ENCODE results near the gene EMC1.
"Not testable (repeated sequence)": the region's sequence is repeated elsewhere in the genome, so short reads cannot be mapped to it uniquely, and the experiment has no call there.

Gene EMC1

DNA sequence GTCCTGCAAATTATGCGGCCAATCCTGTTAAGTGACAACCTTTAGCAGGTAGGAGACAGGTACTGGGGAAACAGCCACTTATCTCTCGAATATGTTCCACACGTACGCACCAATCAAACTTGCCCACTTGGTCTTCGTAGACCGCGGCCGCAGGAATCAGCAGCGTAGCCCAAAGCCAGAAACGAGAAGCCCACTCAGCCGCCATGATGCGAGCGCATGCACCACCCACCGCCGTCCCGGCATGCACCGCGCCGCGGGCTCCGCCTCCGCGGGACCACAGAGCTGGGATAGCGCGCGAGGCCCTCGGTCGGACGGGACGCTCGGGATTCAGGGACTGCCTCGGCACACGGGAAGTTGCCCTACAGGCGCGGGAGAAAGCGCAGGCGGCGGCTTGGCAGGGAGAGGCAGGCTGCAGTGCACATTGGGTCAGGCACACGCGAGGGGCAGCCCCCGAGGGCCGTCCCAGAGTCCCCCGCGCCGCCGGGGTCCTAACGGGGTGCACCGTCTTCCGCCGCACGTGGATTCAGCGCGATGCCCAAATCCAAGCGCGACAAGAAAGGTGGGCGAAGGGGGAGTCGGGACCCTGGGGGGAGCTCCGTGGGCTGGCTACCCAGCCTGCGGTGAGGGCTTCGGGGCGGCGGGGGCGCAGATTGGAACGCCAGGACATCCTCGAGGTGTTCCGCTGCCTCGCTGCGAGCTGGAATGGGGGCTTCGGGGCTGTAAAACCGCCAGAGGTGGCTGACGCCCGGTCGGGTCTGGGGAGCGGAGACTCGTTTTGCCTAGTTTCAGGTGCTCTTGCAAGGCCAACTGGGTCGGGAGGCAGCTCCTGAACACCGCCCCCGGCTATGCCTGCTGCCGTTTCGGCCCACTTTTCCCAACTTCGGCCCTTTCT, at the start of gene EMC1, which contains the start of gene MRTO4:
Gene EMC1 (minus strand): TSS at position 220 of the 892 bp plus-strand sequence. CDS start 15 bp downstream, at position 205.
Gene MRTO4 (plus strand): TSS at position 501 of the 892 bp plus-strand sequence. CDS start 31 bp downstream, at position 532.
- DNase-seq (ENCODE audit: extremely low spot score) = peak; percentile 96
- TF ChIP-seq, protein P1, sequence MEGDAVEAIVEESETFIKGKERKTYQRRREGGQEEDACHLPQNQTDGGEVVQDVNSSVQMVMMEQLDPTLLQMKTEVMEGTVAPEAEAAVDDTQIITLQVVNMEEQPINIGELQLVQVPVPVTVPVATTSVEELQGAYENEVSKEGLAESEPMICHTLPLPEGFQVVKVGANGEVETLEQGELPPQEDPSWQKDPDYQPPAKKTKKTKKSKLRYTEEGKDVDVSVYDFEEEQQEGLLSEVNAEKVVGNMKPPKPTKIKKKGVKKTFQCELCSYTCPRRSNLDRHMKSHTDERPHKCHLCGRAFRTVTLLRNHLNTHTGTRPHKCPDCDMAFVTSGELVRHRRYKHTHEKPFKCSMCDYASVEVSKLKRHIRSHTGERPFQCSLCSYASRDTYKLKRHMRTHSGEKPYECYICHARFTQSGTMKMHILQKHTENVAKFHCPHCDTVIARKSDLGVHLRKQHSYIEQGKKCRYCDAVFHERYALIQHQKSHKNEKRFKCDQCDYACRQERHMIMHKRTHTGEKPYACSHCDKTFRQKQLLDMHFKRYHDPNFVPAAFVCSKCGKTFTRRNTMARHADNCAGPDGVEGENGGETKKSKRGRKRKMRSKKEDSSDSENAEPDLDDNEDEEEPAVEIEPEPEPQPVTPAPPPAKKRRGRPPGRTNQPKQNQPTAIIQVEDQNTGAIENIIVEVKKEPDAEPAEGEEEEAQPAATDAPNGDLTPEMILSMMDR (IDR thresholded peaks at IDR 0.05; ENCODE audit: control extremely low read depth, extremely low read depth, low read depth, missing control alignments) = no peak
- CTCF ChIA-PET = interaction anchor here (1.0 to 2.4 kb wide), 5 partner anchors 10 to 18 kb away, joined by 3 to 21 read pairs (median 5); no protein-coding TSS in a partner anchor
- POLR2A ChIA-PET = no interaction called here

DNA sequence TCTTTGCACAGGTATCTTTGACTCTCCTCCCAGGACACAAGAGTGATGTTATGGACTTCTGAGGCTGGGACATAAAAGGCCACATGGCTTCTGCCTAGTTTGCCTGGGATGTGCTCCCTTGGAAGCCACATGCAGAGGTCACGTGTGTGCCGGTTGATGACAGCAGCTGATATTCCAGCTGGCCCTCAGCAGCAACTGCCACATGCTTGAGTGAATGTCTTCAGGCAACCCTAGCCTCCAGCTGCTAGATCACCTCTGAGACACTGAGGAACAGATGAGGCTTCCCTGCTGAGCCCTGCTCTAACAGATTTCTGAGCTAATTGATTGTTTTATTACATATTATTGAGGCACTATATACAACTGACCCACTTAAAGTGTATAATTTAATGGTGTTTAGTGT, 48.9 kb upstream of the EMC1 start:
- ChIA-PET POLR2A (no interaction called here), CTCF (no interaction called here)
- no peak for DNase-seq (ENCODE audit: extremely low spot score)
- TF ChIP-seq, protein P1 (IDR thresholded peaks at IDR 0.05; ENCODE audit: control extremely low read depth, extremely low read depth, low read depth, missing control alignments) = no peak

DNA sequence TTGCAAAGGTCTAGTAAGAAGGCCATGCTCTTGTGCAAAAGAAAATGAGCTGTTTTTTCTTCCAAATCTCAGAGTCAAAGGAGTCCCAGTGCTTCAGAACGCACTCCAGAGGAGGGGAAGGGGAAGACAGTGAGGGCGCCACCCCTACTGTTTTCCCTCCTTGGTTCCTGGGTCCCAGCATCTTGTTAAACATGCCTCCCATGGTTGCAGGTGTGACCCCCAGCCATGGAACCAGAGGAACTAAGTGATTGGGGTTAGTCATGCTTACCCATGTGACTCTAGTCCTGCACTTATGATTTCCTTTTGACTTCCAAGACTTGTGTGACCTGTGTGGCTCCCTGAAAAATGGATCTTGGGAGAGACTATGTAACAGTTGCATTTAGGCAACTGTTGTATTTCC, 43.3 kb upstream of the EMC1 start:
- ChIA-PET CTCF (interaction anchor here (0.7 kb wide), 1 partner anchor 54 kb away, joined by 3 read pairs; no protein-coding TSS in a partner anchor), POLR2A (no interaction called here)
- no peak for DNase-seq (ENCODE audit: extremely low spot score)
- TF ChIP-seq, protein P1 (IDR thresholded peaks at IDR 0.05; ENCODE audit: control extremely low read depth, extremely low read depth, low read depth, missing control alignments) = no peak

DNA sequence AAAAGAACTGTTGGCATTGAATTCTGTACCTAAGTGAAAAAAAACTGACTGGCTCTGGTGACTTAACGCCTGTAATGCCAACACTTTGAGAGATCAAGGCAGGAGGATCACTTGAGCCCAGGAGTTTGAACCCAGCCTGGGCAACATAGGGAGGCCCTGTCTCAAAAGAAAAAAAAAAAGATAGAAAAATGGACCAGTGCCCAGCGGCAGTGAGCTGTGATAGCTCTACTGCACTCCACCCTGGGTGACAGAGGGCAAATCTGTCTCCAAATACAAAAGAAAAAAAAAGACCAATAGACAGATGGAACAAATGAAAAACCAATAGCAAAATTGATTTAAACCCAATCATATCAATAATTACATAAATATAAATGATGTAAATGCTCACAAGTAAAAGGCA, 37.9 kb upstream of the EMC1 start:
- ChIA-PET POLR2A (no interaction called here), CTCF (no interaction called here)
- no peak for DNase-seq (ENCODE audit: extremely low spot score)
- TF ChIP-seq, protein P1 (IDR thresholded peaks at IDR 0.05; ENCODE audit: control extremely low read depth, extremely low read depth, low read depth, missing control alignments) = no peak

DNA sequence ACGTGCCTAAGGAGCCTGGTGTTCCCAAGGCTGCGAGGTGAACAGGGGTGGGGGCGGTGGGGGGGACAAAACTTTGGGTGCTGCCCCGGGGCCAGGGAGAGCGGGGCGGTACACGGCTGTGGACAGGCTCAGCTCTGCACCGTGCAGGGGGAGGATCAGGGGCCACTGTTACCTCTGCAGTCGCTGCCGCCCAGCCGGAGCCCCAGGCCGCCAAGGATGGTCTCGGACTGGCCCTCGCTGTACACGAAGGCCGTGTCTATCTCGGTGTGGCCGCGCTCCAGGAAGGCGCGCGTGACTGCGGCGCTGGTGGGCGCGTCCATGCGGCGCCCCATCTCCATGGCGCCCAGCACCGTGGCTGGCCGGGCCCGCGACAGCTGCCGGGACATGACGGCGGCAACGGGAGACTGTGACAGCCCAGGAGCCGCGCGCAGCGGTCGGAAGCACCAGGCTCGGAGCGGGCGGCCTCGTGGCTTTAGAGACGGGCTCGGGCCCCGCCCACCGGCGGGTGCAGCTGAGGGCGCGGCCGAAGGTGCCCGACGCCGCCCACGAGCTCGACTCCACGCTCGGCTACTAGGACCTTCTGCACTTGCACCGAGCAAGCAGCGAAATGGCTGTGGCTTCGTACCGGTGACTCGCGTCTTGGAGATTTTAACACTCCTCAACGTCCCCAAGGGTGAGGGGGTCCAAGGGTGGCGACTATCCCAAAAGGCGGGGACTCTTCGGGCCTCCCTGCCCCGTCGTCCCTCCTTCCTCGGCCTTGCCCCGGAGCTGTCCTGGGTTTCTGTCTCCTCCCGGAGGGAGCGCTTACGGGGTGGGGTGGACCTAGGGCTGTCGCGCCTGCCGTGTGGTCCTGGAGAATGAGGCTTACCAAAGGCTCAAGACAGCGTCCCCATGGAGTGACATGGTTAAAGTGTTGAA, 37.3 kb upstream of the EMC1 start, which contains the start of gene AKR7A3:
Gene AKR7A3 (minus strand): TSS at position 447 of the 918 bp plus-strand sequence. CDS start 61 bp downstream, at position 386.
- DNase-seq (ENCODE audit: extremely low spot score); CTCF ChIA-PET: not testable (repeated sequence)
- POLR2A ChIA-PET = interaction anchor here (1.1 kb wide), 1 partner anchor 31 kb away, joined by 3 read pairs; no protein-coding TSS in a partner anchor

DNA sequence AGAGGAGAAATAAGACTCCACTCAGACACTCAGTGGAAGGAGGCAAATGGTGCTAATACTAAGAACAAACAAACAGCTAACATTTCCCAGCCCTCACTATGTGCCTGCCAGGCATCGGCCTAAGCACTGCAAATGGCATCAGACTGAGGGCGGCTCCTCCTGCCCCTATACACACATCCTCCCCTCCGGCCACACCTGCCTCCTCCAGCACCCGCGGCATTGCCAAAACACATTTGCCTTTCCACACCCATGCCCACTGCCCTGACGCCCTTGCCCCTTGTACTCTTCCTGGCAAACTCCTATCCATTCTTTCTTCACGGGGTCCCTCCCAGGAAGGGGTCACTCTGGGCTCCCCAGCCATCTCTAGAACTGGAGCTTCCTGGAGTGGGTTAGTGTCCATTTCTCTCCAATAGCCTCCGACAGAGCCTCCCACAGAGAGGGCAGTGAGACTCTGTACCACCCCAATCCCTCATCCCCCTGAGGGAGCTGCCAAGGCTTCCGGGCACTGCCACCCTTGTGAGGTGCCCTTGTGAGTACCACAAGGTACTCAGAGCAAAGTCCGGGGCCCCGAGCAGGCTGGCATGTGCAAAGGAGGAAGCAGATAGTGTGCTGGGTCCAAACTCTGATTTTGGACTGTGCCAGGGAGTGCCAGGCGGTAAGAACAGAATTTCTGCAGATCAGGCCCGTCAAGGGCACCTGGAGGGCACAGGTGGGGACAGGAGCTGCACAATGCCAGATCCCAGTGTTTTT, 36.3 kb upstream of the EMC1 start:
- ChIA-PET POLR2A (interaction anchor here (1.1 kb wide), 1 partner anchor 30 kb away, joined by 3 read pairs; no protein-coding TSS in a partner anchor), CTCF (no interaction called here)
- DNase-seq (ENCODE audit: extremely low spot score) = no peak
- TF ChIP-seq, protein P1 (IDR thresholded peaks at IDR 0.05; ENCODE audit: control extremely low read depth, extremely low read depth, low read depth, missing control alignments) = no peak

DNA sequence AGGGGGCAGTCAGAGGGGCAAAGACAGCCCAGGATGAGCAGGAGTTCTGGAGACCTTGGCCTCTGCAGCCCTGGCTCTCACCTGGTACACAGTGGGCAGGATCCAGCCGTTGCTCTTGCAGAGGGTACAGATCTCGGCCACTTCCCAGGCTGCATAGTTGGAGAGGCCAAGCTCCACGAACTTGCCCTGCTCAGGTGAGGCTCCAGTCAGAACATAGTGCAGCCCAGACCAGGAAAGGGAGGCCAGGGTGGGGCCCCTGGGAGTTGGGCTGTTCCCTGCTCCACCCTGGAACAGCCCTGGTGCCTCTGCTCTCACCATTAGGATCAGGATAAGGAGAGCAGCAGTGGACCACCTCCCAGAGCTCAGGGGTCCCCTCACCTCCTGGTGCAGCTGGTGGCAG, 34.5 kb upstream of the EMC1 start:
- DNase-seq (ENCODE audit: extremely low spot score); POLR2A ChIA-PET; CTCF ChIA-PET: not testable (repeated sequence)

DNA sequence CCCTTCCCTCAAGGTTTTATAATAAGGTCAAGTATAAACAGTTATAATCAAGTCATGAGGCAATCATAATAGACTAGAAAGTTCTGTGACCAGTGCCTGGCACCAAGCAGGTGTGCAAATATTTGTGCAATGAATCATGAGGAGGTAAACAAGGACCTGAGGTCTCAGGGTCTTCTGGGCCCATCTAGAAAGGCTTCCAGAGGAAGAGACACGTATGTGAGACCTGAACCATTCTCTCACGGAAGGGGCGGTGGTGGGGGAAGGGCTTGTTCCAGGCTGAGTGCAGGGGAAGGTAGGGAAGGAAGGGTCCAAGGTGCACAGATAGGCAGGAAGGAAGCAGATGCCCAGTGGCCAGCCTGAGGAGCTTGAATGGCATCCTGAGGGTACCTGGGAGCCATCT, 34.0 kb upstream of the EMC1 start:
- DNase-seq (ENCODE audit: extremely low spot score); CTCF ChIA-PET; POLR2A ChIA-PET: not testable (repeated sequence)

Data from GM10248 (cell line).